Peyer's patch (tissue), 4 donors: ENCODE data around the gene ANKRD13A. TPM values are rescaled to one million over a fixed set of nuclear protein-coding genes. Genes with fewer than 3 reads are reported as not detected.

Experiments
- DNase-seq, 3 donors: peaks; one replicate each; pipeline ENCODE4 v3.0.0-alpha.2; 2017 to 2019
- H3K27ac ChIP-seq, 4 donors: fragments of 200-600 bp; sonication (generic); one replicate each; pipeline ENCODE4 v1.5.1; 2016 to 2019
- H3K27me3 ChIP-seq, 2 donors: fragments of 200-600 bp; sonication (generic); one replicate each; pipeline ENCODE4 v1.5.1; 2019
- H3K36me3 ChIP-seq, 3 donors: fragments of 200-600 bp; sonication (generic); one replicate each; pipeline ENCODE4 v1.5.1; 2016 to 2019
- H3K4me1 ChIP-seq, 4 donors: fragments of 200-600 bp; sonication (generic); one replicate each; pipeline ENCODE4 v1.5.1; 2016 to 2019
- H3K4me3 ChIP-seq, 4 donors: fragments of 200-600 bp; sonication (generic); 1 replicate in 3 of 4; 2 replicates in 1 of 4; pipeline ENCODE4 v1.5.1; 2016 to 2019; ENCODE audit warnings: mild to moderate bottlenecking in 1 of 4
- H3K9me3 ChIP-seq, 4 donors: fragments of 200-600 bp; sonication (generic); one replicate each; pipeline ENCODE4 v1.5.1; 2016 to 2019; ENCODE audit warnings: mild to moderate bottlenecking in 1 of 4
- POLR2A ChIP-seq, 2 donors: fragments of 450-650 bp; IDR thresholded peaks; one replicate each; pipeline ENCODE4 v1.5.1; 2017; ENCODE audit warnings: antibody characterized with exemption in 2 of 2, mild to moderate bottlenecking in 2 of 2, moderate library complexity in 2 of 2
- total RNA-seq, 4 donors: library from RNA; depleted of rRNA; stranded (reverse); fragments of >200 nt; gene quantifications; one replicate each; pipeline ENCODE4 v1.1.0, GENCODE V29; 2016
- TF ChIP-seq, protein P1 (sequence below), 6 experiments: fragments of 450-650 bp in 4 of 6; fragments of 200-600 bp in 2 of 6; sonication (generic) in 1 of 6; IDR thresholded peaks; one replicate each; pipeline ENCODE4 v1.5.1; 2017 to 2019; ENCODE audit warnings: antibody characterized with exemption in 6 of 6, mild to moderate bottlenecking in 3 of 6, moderate library complexity in 1 of 6

Gene ANKRD13A
- total RNA-seq, 4 donors from 2014 or later = 81.3 to 124 (median 92.1) TPM

DNA sequence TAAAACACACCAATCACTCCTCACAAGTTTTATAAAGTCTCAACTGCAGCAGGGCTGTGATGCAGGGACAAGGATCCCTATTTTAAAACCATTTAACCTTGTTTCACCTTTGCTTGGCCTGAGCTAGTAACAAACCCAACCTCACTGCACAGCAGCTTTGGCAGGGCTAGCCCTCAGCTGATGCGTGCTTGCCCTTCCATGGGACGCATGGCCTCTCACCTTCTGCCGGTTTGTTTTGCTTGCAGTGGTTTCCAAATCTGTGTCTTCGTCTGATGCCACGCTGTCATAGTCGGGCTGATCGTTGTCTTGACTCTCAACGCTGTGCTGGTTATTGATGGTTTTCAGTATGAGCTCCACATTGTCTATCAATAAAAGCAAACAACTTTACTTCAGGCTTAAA, 46.4 kb upstream of the ANKRD13A start:
- Histone ChIP-seq H3K4me1 (peaks cover 0 to 23% (median 6%) of the 10 kb centered on the region in 4 donors), H3K4me3 (no peak overlapping the region), H3K36me3 (peaks cover 0 to 85% (median 0%) of the 10 kb centered on the region in 3 donors), H3K27ac (peak overlapping the region in 3 of 4 donors; percentile 5 to 51 (median 19)), H3K27me3 (no peaks in the 10 kb centered on the region), H3K9me3 (no peaks in the 10 kb centered on the region)
- no peak for DNase-seq
- TF ChIP-seq, protein P1, sequence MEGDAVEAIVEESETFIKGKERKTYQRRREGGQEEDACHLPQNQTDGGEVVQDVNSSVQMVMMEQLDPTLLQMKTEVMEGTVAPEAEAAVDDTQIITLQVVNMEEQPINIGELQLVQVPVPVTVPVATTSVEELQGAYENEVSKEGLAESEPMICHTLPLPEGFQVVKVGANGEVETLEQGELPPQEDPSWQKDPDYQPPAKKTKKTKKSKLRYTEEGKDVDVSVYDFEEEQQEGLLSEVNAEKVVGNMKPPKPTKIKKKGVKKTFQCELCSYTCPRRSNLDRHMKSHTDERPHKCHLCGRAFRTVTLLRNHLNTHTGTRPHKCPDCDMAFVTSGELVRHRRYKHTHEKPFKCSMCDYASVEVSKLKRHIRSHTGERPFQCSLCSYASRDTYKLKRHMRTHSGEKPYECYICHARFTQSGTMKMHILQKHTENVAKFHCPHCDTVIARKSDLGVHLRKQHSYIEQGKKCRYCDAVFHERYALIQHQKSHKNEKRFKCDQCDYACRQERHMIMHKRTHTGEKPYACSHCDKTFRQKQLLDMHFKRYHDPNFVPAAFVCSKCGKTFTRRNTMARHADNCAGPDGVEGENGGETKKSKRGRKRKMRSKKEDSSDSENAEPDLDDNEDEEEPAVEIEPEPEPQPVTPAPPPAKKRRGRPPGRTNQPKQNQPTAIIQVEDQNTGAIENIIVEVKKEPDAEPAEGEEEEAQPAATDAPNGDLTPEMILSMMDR (IDR thresholded peaks at IDR 0.05) = no peak
- no peak for TF ChIP-seq POLR2A (IDR thresholded peaks at IDR 0.05)

DNA sequence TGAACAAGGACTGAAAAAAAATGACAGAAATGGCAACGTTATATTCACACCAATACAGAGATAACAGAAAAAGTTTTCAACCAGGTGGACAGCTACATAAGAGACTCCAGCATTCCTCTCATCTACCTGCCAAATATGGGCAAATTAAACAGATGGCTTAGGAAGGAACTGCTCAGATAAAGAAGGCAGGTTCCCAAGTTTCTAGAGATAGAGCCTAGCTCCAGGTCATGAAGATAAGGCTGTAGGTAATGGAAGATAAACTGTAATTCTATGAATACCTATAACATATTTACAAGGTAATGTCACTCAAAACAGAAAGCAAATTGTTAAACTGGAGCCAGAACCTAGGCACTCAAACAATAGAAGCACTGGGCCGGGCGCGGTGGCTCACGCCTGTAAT, 45.6 kb upstream of the ANKRD13A start:
- TF ChIP-seq, protein P1 (IDR thresholded peaks at IDR 0.05) = no peak
- no peak for TF ChIP-seq POLR2A (IDR thresholded peaks at IDR 0.05)
- Histone ChIP-seq H3K9me3 (no peaks in the 10 kb centered on the region), H3K27ac (no peak overlapping the region), H3K4me3 (no peak overlapping the region), H3K36me3 (peaks cover 0 to 87% (median 0%) of the 10 kb centered on the region in 3 donors), H3K27me3 (no peaks in the 10 kb centered on the region), H3K4me1 (peaks cover 0 to 15% (median 2%) of the 10 kb centered on the region in 4 donors)
- no peak for DNase-seq

DNA sequence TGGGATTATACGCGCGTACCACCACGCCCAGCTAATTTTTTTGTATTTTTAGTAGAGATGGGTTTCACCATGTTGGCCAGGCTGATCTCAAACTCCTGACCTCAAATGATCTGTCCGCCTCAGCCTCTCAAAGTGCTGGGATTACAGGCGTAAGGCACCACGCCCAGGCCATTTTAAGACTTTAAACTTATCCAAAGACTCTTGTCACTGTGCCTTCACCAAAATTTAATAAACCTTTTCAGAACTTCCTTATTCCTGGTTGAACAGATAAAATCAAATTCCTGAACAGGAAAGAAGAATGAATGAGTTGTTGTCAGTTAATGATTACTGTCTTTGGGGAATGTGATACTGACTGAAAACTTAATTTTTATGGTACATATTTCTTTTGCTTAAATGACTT, 40.9 kb upstream of the ANKRD13A start:
- no peak for TF ChIP-seq POLR2A (IDR thresholded peaks at IDR 0.05)
- TF ChIP-seq, protein P1 (IDR thresholded peaks at IDR 0.05) = no peak
- no peak overlapping the region for H3K4me3 ChIP-seq
- no peaks in the 10 kb centered on the region for H3K27me3 ChIP-seq
- no peaks in the 10 kb centered on the region for H3K9me3 ChIP-seq
- no peak overlapping the region for H3K27ac ChIP-seq
- no peak for DNase-seq
- peaks cover 0 to 76% (median 0%) of the 10 kb centered on the region in 3 donors for H3K36me3 ChIP-seq
- H3K4me1 ChIP-seq = peaks cover 0 to 24% (median 2%) of the 10 kb centered on the region in 4 donors

DNA sequence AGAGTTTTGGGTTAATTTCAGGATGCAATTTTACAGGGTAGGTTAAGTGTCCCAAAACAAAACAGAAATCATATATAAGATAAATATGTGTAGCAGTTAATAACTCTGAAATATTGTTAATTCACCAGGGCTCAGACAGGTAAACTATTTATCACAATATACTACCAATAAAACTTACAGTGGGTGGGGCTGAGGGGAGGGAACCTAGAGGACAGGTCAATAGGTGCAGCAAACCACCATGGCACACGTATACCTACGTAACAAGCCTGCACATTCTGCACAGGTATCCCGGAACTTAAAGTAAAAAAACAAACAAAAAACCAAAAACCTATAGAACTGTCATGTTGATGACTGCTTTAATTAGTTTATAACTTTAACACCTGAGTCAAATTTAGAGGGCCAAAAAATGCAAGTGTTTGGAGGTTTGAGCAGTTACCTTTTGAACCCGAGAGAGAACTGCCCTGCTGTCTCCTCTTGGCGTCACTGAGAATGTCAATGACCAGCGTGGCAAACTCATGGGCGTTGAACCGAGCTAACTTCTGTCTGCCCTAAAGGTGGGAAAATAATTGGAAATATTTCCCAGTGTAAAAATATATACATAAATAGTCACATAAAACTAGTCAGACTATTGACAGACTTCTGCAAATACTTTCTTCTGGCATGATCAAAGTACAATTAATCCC, 39.7 kb upstream of the ANKRD13A start:
- H3K27ac ChIP-seq = peak overlapping the region in 2 of 4 donors; percentile 3 to 27

DNA sequence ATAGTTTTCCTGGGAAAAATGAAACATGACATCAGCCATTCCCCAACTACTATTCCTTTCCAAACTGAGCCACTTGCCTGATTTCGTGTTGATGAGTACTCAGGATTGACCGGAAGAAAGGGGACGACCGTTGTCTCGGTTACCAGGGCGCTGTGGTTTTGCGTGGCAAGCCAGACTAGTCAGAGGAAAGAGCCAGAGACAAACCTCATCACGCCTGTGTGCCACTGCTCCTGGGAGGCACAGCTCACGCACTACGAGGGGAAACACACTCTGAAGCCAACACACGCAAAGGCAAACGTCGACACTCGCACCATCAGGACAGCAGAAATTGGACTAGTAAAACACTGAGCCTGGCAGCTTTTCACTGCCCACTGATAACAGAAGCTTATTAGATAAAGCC, 38.0 kb upstream of the ANKRD13A start:
- no peaks in the 10 kb centered on the region for H3K27me3 ChIP-seq
- H3K4me3 ChIP-seq = peak overlapping the region in 2 of 4 donors; percentile 5 to 38
- no peak for DNase-seq
- peaks cover 0 to 39% (median 2%) of the 10 kb centered on the region in 4 donors for H3K4me1 ChIP-seq
- H3K36me3 ChIP-seq = peaks cover 0 to 70% (median 0%) of the 10 kb centered on the region in 3 donors
- no peak for TF ChIP-seq POLR2A (IDR thresholded peaks at IDR 0.05)
- TF ChIP-seq, protein P1 (IDR thresholded peaks at IDR 0.05) = no peak
- H3K9me3 ChIP-seq = no peaks in the 10 kb centered on the region
- peak overlapping the region in 2 of 4 donors; percentile 70 to 72 for H3K27ac ChIP-seq

More for the DNA sequence above, 39.7 kb upstream of the ANKRD13A start:
- TF ChIP-seq, protein P1 (IDR thresholded peaks at IDR 0.05) = no peak
- no peak for TF ChIP-seq POLR2A (IDR thresholded peaks at IDR 0.05)
- H3K27me3 ChIP-seq = no peaks in the 10 kb centered on the region
- H3K36me3 ChIP-seq = peaks cover 0 to 64% (median 0%) of the 10 kb centered on the region in 3 donors
- H3K4me3 ChIP-seq = peak overlapping the region in 1 of 4 donors; percentile 38
- peaks cover 0 to 30% (median 2%) of the 10 kb centered on the region in 4 donors for H3K4me1 ChIP-seq
- H3K9me3 ChIP-seq = no peaks in the 10 kb centered on the region
- DNase-seq = peak in 1 of 3 donors; percentile 61
